HL-60 (cell line): ENCODE data around the gene PGRMC1.

Source experiments
- POLR2AphosphoS5 ChIP-seq: IDR thresholded peaks from 2 replicates; pipeline ENCODE4 v1.6.1; 2012; ENCODE audit warnings: low read depth
- TF ChIP-seq, protein P1 (sequence below): IDR thresholded peaks from one replicate; pipeline ENCODE4 v1.5.1; 2011; ENCODE audit warnings: low read length, control low read depth, inconsistent platforms; ENCODE audit not compliant: insufficient read depth

DNA sequence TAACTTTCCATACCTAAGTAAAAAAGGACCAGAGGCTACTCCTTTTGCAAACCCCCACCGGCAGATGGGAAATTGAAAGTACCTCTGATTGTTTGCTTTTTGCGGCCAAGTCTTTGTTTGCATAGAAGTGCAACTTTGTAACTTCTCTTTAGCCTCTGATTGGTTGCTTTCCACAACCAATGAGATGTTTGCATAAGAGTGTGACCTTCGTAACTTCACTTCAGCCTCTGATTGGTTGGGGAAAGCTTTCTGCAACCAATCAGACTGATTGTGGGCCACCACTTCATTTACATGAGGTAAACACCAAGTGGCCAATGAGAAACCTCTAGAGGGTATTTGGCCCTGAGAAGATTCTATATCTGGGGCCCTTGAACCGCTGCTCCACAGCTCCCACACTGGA, 48.8 kb upstream of the PGRMC1 start:
- TF ChIP-seq, protein P1, sequence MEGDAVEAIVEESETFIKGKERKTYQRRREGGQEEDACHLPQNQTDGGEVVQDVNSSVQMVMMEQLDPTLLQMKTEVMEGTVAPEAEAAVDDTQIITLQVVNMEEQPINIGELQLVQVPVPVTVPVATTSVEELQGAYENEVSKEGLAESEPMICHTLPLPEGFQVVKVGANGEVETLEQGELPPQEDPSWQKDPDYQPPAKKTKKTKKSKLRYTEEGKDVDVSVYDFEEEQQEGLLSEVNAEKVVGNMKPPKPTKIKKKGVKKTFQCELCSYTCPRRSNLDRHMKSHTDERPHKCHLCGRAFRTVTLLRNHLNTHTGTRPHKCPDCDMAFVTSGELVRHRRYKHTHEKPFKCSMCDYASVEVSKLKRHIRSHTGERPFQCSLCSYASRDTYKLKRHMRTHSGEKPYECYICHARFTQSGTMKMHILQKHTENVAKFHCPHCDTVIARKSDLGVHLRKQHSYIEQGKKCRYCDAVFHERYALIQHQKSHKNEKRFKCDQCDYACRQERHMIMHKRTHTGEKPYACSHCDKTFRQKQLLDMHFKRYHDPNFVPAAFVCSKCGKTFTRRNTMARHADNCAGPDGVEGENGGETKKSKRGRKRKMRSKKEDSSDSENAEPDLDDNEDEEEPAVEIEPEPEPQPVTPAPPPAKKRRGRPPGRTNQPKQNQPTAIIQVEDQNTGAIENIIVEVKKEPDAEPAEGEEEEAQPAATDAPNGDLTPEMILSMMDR: no peak
- no peak for TF ChIP-seq POLR2AphosphoS5
